Measurements from ENCODE around the gene HADHA.

Gene HADHA

GRCh38 chr2:26243470-26244308 lies 743 bp downstream of the HADHA start:
- Histone ChIP-seq H3K9me3 (ENCODE audit: insufficient read depth, low read length) (no peaks in the 10 kb centered on the region), H3K4me2 (ENCODE audit: low read depth, low read length, poor library complexity, severe bottlenecking) (peak overlapping the region; percentile 75), H3F3A (ENCODE audit: insufficient read depth) (no peaks in the 10 kb centered on the region), H3K9me2 (replicated peaks; ENCODE audit: insufficient read depth, low read length) (no peaks in the 10 kb centered on the region), H4K20me1 (ENCODE audit: low read depth, low read length) (no peaks in the 10 kb centered on the region), H3K36me3 (ENCODE audit: low read length) (peaks cover under 1% of the 10 kb centered on the region; the same call in 1 of the 2 replicates), H3K9ac (ENCODE audit: low read length) (peak overlapping the region; percentile 73), H3K27me3 (ENCODE audit: low read length) (no peaks in the 10 kb centered on the region), H2AFZ (ENCODE audit: low read depth, low read length, severe bottlenecking) (peak overlapping the region; percentile 50), H3K4me3 (ENCODE audit: insufficient read depth, low read length, poor library complexity, severe bottlenecking) (peak overlapping the region; percentile 92), H3K27ac (ENCODE audit: low read depth, low read length) (peak overlapping the region; percentile 77), H3K79me2 (ENCODE audit: insufficient read depth, low read length) (peaks cover 93% of the 10 kb centered on the region)
- no peak for TF ChIP-seq EZH2phosphoT487 (conservative IDR thresholded peaks at IDR 0.05; ENCODE audit: low read length)
- TF ChIP-seq, protein P1, sequence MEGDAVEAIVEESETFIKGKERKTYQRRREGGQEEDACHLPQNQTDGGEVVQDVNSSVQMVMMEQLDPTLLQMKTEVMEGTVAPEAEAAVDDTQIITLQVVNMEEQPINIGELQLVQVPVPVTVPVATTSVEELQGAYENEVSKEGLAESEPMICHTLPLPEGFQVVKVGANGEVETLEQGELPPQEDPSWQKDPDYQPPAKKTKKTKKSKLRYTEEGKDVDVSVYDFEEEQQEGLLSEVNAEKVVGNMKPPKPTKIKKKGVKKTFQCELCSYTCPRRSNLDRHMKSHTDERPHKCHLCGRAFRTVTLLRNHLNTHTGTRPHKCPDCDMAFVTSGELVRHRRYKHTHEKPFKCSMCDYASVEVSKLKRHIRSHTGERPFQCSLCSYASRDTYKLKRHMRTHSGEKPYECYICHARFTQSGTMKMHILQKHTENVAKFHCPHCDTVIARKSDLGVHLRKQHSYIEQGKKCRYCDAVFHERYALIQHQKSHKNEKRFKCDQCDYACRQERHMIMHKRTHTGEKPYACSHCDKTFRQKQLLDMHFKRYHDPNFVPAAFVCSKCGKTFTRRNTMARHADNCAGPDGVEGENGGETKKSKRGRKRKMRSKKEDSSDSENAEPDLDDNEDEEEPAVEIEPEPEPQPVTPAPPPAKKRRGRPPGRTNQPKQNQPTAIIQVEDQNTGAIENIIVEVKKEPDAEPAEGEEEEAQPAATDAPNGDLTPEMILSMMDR (IDR thresholded peaks at IDR 0.05; ENCODE audit: insufficient read depth, low read length, poor library complexity, severe bottlenecking) = no peak

DNA sequence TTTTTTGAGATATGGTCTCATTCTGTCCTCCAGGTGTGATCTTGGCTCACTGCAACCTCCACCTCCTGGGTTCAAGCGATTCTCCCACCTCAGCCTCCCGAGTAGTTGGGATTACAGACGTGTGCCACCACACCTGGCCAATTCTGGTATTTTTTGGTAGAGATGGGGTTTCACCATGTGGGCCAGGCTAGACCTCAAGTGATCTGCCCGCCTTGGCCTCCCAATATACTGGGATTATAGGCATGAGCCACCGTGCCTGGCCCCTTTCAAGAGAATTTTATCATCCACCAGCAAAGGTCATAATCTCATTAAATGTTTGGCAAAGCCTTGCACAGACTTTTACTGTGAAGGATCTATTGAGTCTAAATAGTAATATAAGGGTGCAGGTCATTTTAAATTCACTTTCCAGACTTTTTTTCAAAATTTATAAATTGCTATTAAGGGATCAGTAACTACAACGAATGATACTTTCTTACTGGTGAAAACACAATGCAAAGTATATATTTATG lies 2.5 kb downstream of the HADHA start:
- Histone ChIP-seq H3K9me2 (replicated peaks; ENCODE audit: insufficient read depth, low read length) (no peaks in the 10 kb centered on the region), H3K4me3 (ENCODE audit: insufficient read depth, low read length, poor library complexity, severe bottlenecking) (peak overlapping the region; percentile 92), H3K79me2 (ENCODE audit: insufficient read depth, low read length) (peaks cover 76% of the 10 kb centered on the region), H3K27ac (ENCODE audit: low read depth, low read length) (peak overlapping the region; percentile 77; the same call in 1 of the 2 replicates), H3K36me3 (ENCODE audit: low read length) (peaks cover 13% of the 10 kb centered on the region), H3K9ac (ENCODE audit: low read length) (peak overlapping the region; percentile 73), H3K4me2 (ENCODE audit: low read depth, low read length, poor library complexity, severe bottlenecking) (peak overlapping the region; percentile 75), H3K9me3 (ENCODE audit: insufficient read depth, low read length) (no peaks in the 10 kb centered on the region), H4K20me1 (ENCODE audit: low read depth, low read length) (no peaks in the 10 kb centered on the region), H3K27me3 (ENCODE audit: low read length) (no peaks in the 10 kb centered on the region), H3F3A (ENCODE audit: insufficient read depth) (no peaks in the 10 kb centered on the region), H2AFZ (ENCODE audit: low read depth, low read length, severe bottlenecking) (no peak overlapping the region)
- TF ChIP-seq, protein P1 (IDR thresholded peaks at IDR 0.05; ENCODE audit: insufficient read depth, low read length, poor library complexity, severe bottlenecking) = no peak
- no peak for TF ChIP-seq EZH2phosphoT487 (conservative IDR thresholded peaks at IDR 0.05; ENCODE audit: low read length)

- no peak for TF ChIP-seq EZH2phosphoT487 (conservative IDR thresholded peaks at IDR 0.05; ENCODE audit: low read length)
- Histone ChIP-seq H3K9ac (ENCODE audit: low read length) (no peak overlapping the region), H3K9me2 (replicated peaks; ENCODE audit: insufficient read depth, low read length) (no peaks in the 10 kb centered on the region), H3K4me3 (ENCODE audit: insufficient read depth, low read length, poor library complexity, severe bottlenecking) (no peak overlapping the region), H3K79me2 (ENCODE audit: insufficient read depth, low read length) (peaks cover 45% of the 10 kb centered on the region), H3K27me3 (ENCODE audit: low read length) (no peaks in the 10 kb centered on the region), H3K27ac (ENCODE audit: low read depth, low read length) (no peak overlapping the region), H3F3A (ENCODE audit: insufficient read depth) (no peaks in the 10 kb centered on the region), H4K20me1 (ENCODE audit: low read depth, low read length) (no peaks in the 10 kb centered on the region), H3K4me2 (ENCODE audit: low read depth, low read length, poor library complexity, severe bottlenecking) (no peak overlapping the region), H3K9me3 (ENCODE audit: insufficient read depth, low read length) (no peaks in the 10 kb centered on the region), H3K36me3 (ENCODE audit: low read length) (peaks cover 18% of the 10 kb centered on the region), H2AFZ (ENCODE audit: low read depth, low read length, severe bottlenecking) (no peak overlapping the region)
Measured at GRCh38 chr2:26238311-26238958, 6.0 kb downstream of the HADHA start.
